H9 (cell line): ENCODE measurements around the gene KANK4. TPM values are rescaled to one million over a fixed set of nuclear protein-coding genes. Genes with fewer than 3 reads are reported as not detected.

Experiments used
- DNase-seq: peaks from one replicate; pipeline ENCODE4 v3.0.0-alpha.2; 2017
- H2AFZ ChIP-seq: one replicate; pipeline ENCODE4 v1.6.1; 2013; ENCODE audit warnings: mild to moderate bottlenecking, low read length, control low read depth, moderate library complexity
- H2AK5ac ChIP-seq: 2 replicates; pipeline ENCODE4 v1.6.1; 2013; ENCODE audit warnings: low read length, control low read depth, mixed read lengths; ENCODE audit not compliant: insufficient read length
- H2BK120ac ChIP-seq: one replicate; pipeline ENCODE4 v1.6.1; 2013; ENCODE audit warnings: low read depth, mild to moderate bottlenecking, low read length, control low read depth, inconsistent platforms; ENCODE audit not compliant: poor library complexity, severe bottlenecking
- H2BK12ac ChIP-seq: 2 replicates; pipeline ENCODE4 v1.6.1; 2013; ENCODE audit warnings: low read length, control low read depth, mixed read lengths, low read depth; ENCODE audit not compliant: insufficient read length
- H2BK15ac ChIP-seq: 2 replicates; pipeline ENCODE4 v1.6.1; 2013; ENCODE audit warnings: low read depth, low read length, control low read depth
- H2BK20ac ChIP-seq: one replicate; pipeline ENCODE4 v1.6.1; 2013; ENCODE audit warnings: low read depth, mild to moderate bottlenecking, low read length, control low read depth, inconsistent platforms; ENCODE audit not compliant: poor library complexity, severe bottlenecking
- H2BK5ac ChIP-seq: 2 replicates; pipeline ENCODE4 v1.6.1; 2013; ENCODE audit warnings: low read length, control low read depth, mixed read lengths; ENCODE audit not compliant: insufficient read length
- H3K14ac ChIP-seq: 2 replicates; pipeline ENCODE4 v1.6.1; 2013; ENCODE audit warnings: low read length, control low read depth; ENCODE audit not compliant: insufficient read depth
- H3K18ac ChIP-seq: 2 replicates; pipeline ENCODE4 v1.6.1; 2013; ENCODE audit warnings: low read depth, mild to moderate bottlenecking, mixed read lengths, low read length, control low read depth; ENCODE audit not compliant: insufficient read length
- H3K23ac ChIP-seq: 2 replicates; pipeline ENCODE4 v1.6.1; 2013; ENCODE audit warnings: low read length, control low read depth, mixed read lengths, low read depth; ENCODE audit not compliant: insufficient read length
- H3K23me2 ChIP-seq: 2 replicates; pipeline ENCODE4 v1.6.1; 2013; ENCODE audit warnings: low read depth, mild to moderate bottlenecking, mixed read lengths, low read length, control low read depth; ENCODE audit not compliant: insufficient read length, poor library complexity, severe bottlenecking
- H3K27ac ChIP-seq: 2 replicates; pipeline ENCODE4 v1.5.1; 2013; ENCODE audit warnings: low read length, control low read depth, mixed read lengths, low read depth; ENCODE audit not compliant: insufficient read length
- H3K27me3 ChIP-seq: 2 replicates; pipeline ENCODE4 v1.6.1; 2013; ENCODE audit warnings: low read length, control low read depth, inconsistent platforms; ENCODE audit not compliant: insufficient read depth
- H3K4ac ChIP-seq: 2 replicates; pipeline ENCODE4 v1.6.1; 2013; ENCODE audit warnings: low read depth, mild to moderate bottlenecking, control low read depth, inconsistent platforms, low read length, moderate library complexity
- H3K4me1 ChIP-seq: 2 replicates; pipeline ENCODE4 v1.6.1; 2013; ENCODE audit warnings: low read length, control low read depth, inconsistent platforms; ENCODE audit not compliant: insufficient read depth
- H3K4me2 ChIP-seq: 2 replicates; pipeline ENCODE4 v1.6.1; 2013; ENCODE audit warnings: low read length, control low read depth, mixed read lengths; ENCODE audit not compliant: insufficient read length, insufficient read depth
- H3K56ac ChIP-seq: 2 replicates; pipeline ENCODE4 v1.6.1; 2013; ENCODE audit warnings: low read depth, mild to moderate bottlenecking, mixed read lengths, low read length, control low read depth; ENCODE audit not compliant: insufficient read length
- H3K79me1 ChIP-seq: 2 replicates; pipeline ENCODE4 v1.6.1; 2013; ENCODE audit warnings: low read depth, mild to moderate bottlenecking, moderate library complexity, low read length, control low read depth, inconsistent platforms; ENCODE audit not compliant: insufficient read depth, poor library complexity, severe bottlenecking
- H3K79me2 ChIP-seq: 2 replicates; pipeline ENCODE4 v1.6.1; 2013; ENCODE audit warnings: low read length, control low read depth, inconsistent platforms; ENCODE audit not compliant: insufficient read depth
- H3K9ac ChIP-seq: 2 replicates; pipeline ENCODE4 v1.6.1; 2013; ENCODE audit warnings: low read length, control low read depth, mixed read lengths; ENCODE audit not compliant: insufficient read length; ENCODE audit errors: extremely low read depth
- H3K9me3 ChIP-seq: one replicate; pipeline ENCODE4 v1.6.1; 2013; ENCODE audit warnings: low read depth, low read length, inconsistent platforms; ENCODE audit not compliant: control insufficient read depth
- H3T11ph ChIP-seq: one replicate; pipeline ENCODE4 v1.6.1; 2013; ENCODE audit warnings: mild to moderate bottlenecking, low read length, control low read depth, inconsistent platforms
- H4K20me1 ChIP-seq: one replicate; pipeline ENCODE4 v1.6.1; 2013; ENCODE audit not compliant: control insufficient read depth, insufficient read length, insufficient read depth
- H4K5ac ChIP-seq: 2 replicates; pipeline ENCODE4 v1.6.1; 2013; ENCODE audit warnings: low read depth, mild to moderate bottlenecking, mixed read lengths, low read length, control low read depth; ENCODE audit not compliant: insufficient read length
- H4K8ac ChIP-seq: replicated peaks from 2 replicates; pipeline ENCODE4 v1.6.1; 2013; ENCODE audit warnings: low read length, control low read depth, mixed read lengths, low read depth; ENCODE audit not compliant: insufficient read length
- H4K91ac ChIP-seq: 2 replicates; pipeline ENCODE4 v1.6.1; 2013; ENCODE audit warnings: low read depth, mild to moderate bottlenecking, moderate library complexity, mixed read lengths, low read length, control low read depth; ENCODE audit not compliant: insufficient read length
- H3K27ac Mint-ChIP-seq, 3 experiments: 2 replicates in 2 of 3; 3 replicates in 1 of 3; pipeline ENCODE4 v1.8.0; 2020 to 2021; ENCODE audit warnings: mixed read lengths in 3 of 3, mild to moderate bottlenecking in 1 of 3, moderate library complexity in 1 of 3
- H3K27me3 Mint-ChIP-seq: 2 replicates; pipeline ENCODE4 v1.8.0; 2021; ENCODE audit warnings: low read depth, mild to moderate bottlenecking, moderate library complexity, mixed read lengths
- H3K36me3 Mint-ChIP-seq, 3 experiments: 2 replicates in 2 of 3; 3 replicates in 1 of 3; pipeline ENCODE4 v1.8.0; 2020 to 2021; ENCODE audit warnings: low read depth in 3 of 3, mixed read lengths in 3 of 3; ENCODE audit not compliant: insufficient read depth in 1 of 3
- H3K4me1 Mint-ChIP-seq, 2 experiments: 2 replicates each; pipeline ENCODE4 v1.8.0; 2020; ENCODE audit warnings: mixed read lengths in 2 of 2
- H3K4me3 Mint-ChIP-seq, 2 experiments: 2 replicates in 1 of 2; 3 replicates in 1 of 2; pipeline ENCODE4 v1.8.0; 2020 to 2021; ENCODE audit warnings: mild to moderate bottlenecking in 2 of 2, mixed read lengths in 2 of 2, moderate library complexity in 1 of 2
- H3K9me3 Mint-ChIP-seq, 2 experiments: 2 replicates in 1 of 2; 3 replicates in 1 of 2; pipeline ENCODE4 v1.8.0; 2020; ENCODE audit warnings: mild to moderate bottlenecking in 2 of 2, mixed read lengths in 2 of 2, moderate library complexity in 1 of 2
- CTCF ChIP-seq: fragments of 200-600 bp; sonication (generic); conservative IDR thresholded peaks from 3 replicates; pipeline ENCODE4 v1.8.0; 2021; ENCODE audit warnings: antibody characterized with exemption, mild to moderate bottlenecking
- WGBS: extraction: QIAGEN DNeasy Blood & Tissue Kit; methylation state at CpG from one replicate; pipeline ENCODE4 v1.1.7; 2013; ENCODE audit warnings: missing lambda C conversion rate, low lambda C conversion rate, mixed read lengths; ENCODE audit not compliant: insufficient read length; ENCODE audit errors: extremely low coverage; 5-methylcytosine and 5-hydroxymethylcytosine counted together
- total RNA-seq: library from RNA; stranded (reverse); gene quantifications from 2 replicates; pipeline ENCODE4 v1.2.1, GENCODE V29; 2021

Gene KANK4
- total RNA-seq, 1 experiment from 2014 or later = 0.15 TPM

GRCh38 chr1:62188111-62188510, 131.1 kb downstream of the KANK4 start:
- Histone ChIP-seq H2AK5ac (no peak overlapping the region), H3K56ac (no peak overlapping the region), H3K4me1 (peaks cover 2% of the 10 kb centered on the region; the same call in 1 of the 2 replicates), H2BK5ac (no peak overlapping the region), H3K14ac (no peak overlapping the region), H3K79me1 (no peaks in the 10 kb centered on the region), H3K9me3 (no peaks in the 10 kb centered on the region), H2BK120ac (no peak overlapping the region), H4K20me1 (no peaks in the 10 kb centered on the region), H2BK15ac (no peak overlapping the region), H3T11ph (no peak overlapping the region), H4K5ac (no peak overlapping the region), H3K4ac (no peak overlapping the region), H3K79me2 (no peaks in the 10 kb centered on the region), H4K91ac (no peak overlapping the region), H3K23me2 (no peaks in the 10 kb centered on the region), H4K8ac (no peak overlapping the region), H3K4me2 (no peak overlapping the region), H3K27ac (no peak overlapping the region), H2AFZ (no peak overlapping the region), H3K9ac (no peak overlapping the region), H2BK12ac (no peak overlapping the region), H3K18ac (no peak overlapping the region), H2BK20ac (no peak overlapping the region), H3K23ac (no peak overlapping the region), H3K27me3 (no peaks in the 10 kb centered on the region)
- no peak overlapping the region for H3K4me3 Mint-ChIP-seq
- H3K4me1 Mint-ChIP-seq = peaks cover 26 to 27% of the 10 kb centered on the region in 2 experiments
- no peaks in the 10 kb centered on the region for H3K9me3 Mint-ChIP-seq
- H3K36me3 Mint-ChIP-seq = no peaks in the 10 kb centered on the region; a peak in 2 of 7 replicates
- peak overlapping the region in 1 of 3 experiments; percentile 55; a peak in 1 of 7 replicates for H3K27ac Mint-ChIP-seq
- DNase-seq = no peak
- TF ChIP-seq CTCF = no peak
- no CpG with 5 or more reads among the region's 8 CpGs for WGBS
- H3K27me3 Mint-ChIP-seq = no peaks in the 10 kb centered on the region
